HCT116 (cell line): ENCODE data around the gene UGT1A3. TPM values are rescaled to one million over a fixed set of nuclear protein-coding genes. Genes with fewer than 3 reads are reported as not detected.

Source experiments
- ATAC-seq: fragments of 200-7000 bp; cut with Tn5 transposase; 2 replicates; pipeline ENCODE4 v1.9.1; 2020; ENCODE audit warnings: mild to moderate bottlenecking, moderate library complexity
- BruUV-seq: library from RNA; stranded (reverse); fragments of 400-500 nt; replicated peaks from 2 replicates; lab custom pipeline; 2021; lab: Mats Ljungman, UMichigan
- CTCF ChIA-PET: fragments of 300-600 bp; sonication (Branson Sonifier 250); formaldehyde crosslinking; loops from one replicate; lab custom pipeline; 2021; ENCODE audit warnings: antibody characterized with exemption; lab: Charles Lee
- POLR2A ChIA-PET: fragments of 300-600, 350-600 bp; sonication (Branson Sonifier 250); formaldehyde crosslinking; loops from one replicate; lab custom pipeline; 2021; ENCODE audit warnings: antibody characterized with exemption; lab: Charles Lee
- RAD21 ChIA-PET, 2 experiments: fragments of 300-600 bp; sonication (Branson Sonifier 250); formaldehyde crosslinking; loops; one replicate each; lab custom pipeline; 2023; ENCODE audit warnings: low total read pairs in 2 of 2; ENCODE audit not compliant: uncharacterized antibody in 2 of 2, unreplicated experiment in 2 of 2, low non-redundant PET in 1 of 2; lab: Charles Lee
- DNase-seq: peaks from one replicate; pipeline ENCODE4 v3.0.0-alpha.2; 2010; ENCODE audit warnings: low read depth, low spot score
- H2AFZ ChIP-seq: fragments of 200-600 bp; shearing (Covaris generic), sonication (generic); 2 replicates; pipeline ENCODE4 v1.6.1; 2017; ENCODE audit warnings: low read depth, mixed run types, mixed read lengths, antibody characterized with exemption, low read length; ENCODE audit not compliant: poor library complexity, severe bottlenecking
- H3K27ac ChIP-seq: 2 replicates; pipeline ENCODE4 v1.5.1; 2012; ENCODE audit warnings: low read depth, low read length
- H3K27me3 ChIP-seq: fragments of 200-600 bp; sonication (generic); 2 replicates; pipeline ENCODE4 v1.6.1; 2016; ENCODE audit warnings: mixed run types, low read length, mixed read lengths; ENCODE audit not compliant: insufficient read depth
- H3K36me3 ChIP-seq, 2 experiments: fragments of 200-500 bp in 1 of 2; fragments of 200-600 bp in 1 of 2; sonication (Bioruptor generic) in 1 of 2; sonication (generic) in 1 of 2; 2 replicates each; pipeline versions ENCODE4 v1.5.1 to v1.6.1; 2014 to 2016; ENCODE audit warnings: low read length in 2 of 2, inconsistent platforms in 1 of 2, mixed read lengths in 1 of 2, mixed run types in 1 of 2; ENCODE audit not compliant: insufficient read depth in 2 of 2, control insufficient read depth in 1 of 2
- H3K4me1 ChIP-seq, 2 experiments: fragments of 200-600 bp in 1 of 2; sonication (generic) in 1 of 2; 2 replicates each; pipeline versions ENCODE4 v1.5.1 to v1.6.1; 2012 to 2017; ENCODE audit warnings: low read length in 2 of 2, inconsistent platforms in 1 of 2, mild to moderate bottlenecking in 1 of 2, mixed read lengths in 1 of 2, mixed run types in 1 of 2, moderate library complexity in 1 of 2; ENCODE audit not compliant: insufficient read depth in 2 of 2, control insufficient read depth in 1 of 2
- H3K4me2 ChIP-seq: fragments of 200-600 bp; sonication (generic); 2 replicates; pipeline ENCODE4 v1.6.1; 2017; ENCODE audit warnings: mixed run types, low read length, mixed read lengths
- H3K4me3 ChIP-seq, 2 experiments: fragments of 200-600 bp in 1 of 2; sonication (generic) in 1 of 2; replicated peaks in 1 of 2; 2 replicates each; pipeline ENCODE4 v1.5.1; 2011 to 2016; ENCODE audit warnings: low read length in 2 of 2, control low read depth in 1 of 2, low read depth in 1 of 2, mild to moderate bottlenecking in 1 of 2, mixed read lengths in 1 of 2, mixed run types in 1 of 2
- H3K79me2 ChIP-seq: fragments of 200-600 bp; sonication (generic); 2 replicates; pipeline ENCODE4 v1.6.1; 2017; ENCODE audit warnings: mild to moderate bottlenecking, mixed run types, low read length, moderate library complexity, mixed read lengths; ENCODE audit not compliant: insufficient read depth
- H3K9ac ChIP-seq: fragments of 200-600 bp; sonication (generic); 2 replicates; pipeline ENCODE4 v1.6.1; 2016; ENCODE audit warnings: low read length, mixed read lengths
- H3K9me2 ChIP-seq: fragments of 200-600 bp; sonication (generic), shearing (Covaris generic); 2 replicates; pipeline ENCODE4 v1.6.1; 2017; ENCODE audit warnings: mixed run types, mild to moderate bottlenecking, moderate library complexity; ENCODE audit not compliant: insufficient read depth
- H3K9me3 ChIP-seq, 2 experiments: fragments of 200-500 bp in 1 of 2; fragments of 200-600 bp in 1 of 2; sonication (Bioruptor generic) in 1 of 2; sonication (generic) in 1 of 2; 2 replicates each; pipeline ENCODE4 v1.6.1; 2014 to 2017; ENCODE audit warnings: low read length in 2 of 2, mixed read lengths in 2 of 2, inconsistent platforms in 1 of 2, low read depth in 1 of 2, mild to moderate bottlenecking in 1 of 2, mixed run types in 1 of 2, moderate library complexity in 1 of 2; ENCODE audit not compliant: control insufficient read depth in 1 of 2, insufficient read depth in 1 of 2
- H4K20me1 ChIP-seq: fragments of 200-600 bp; sonication (generic), shearing (Covaris generic); 2 replicates; pipeline ENCODE4 v1.6.1; 2017; ENCODE audit warnings: mixed run types, mild to moderate bottlenecking, moderate library complexity; ENCODE audit not compliant: insufficient read depth
- CBX3 ChIP-seq: IDR thresholded peaks from 2 replicates; pipeline ENCODE4 v1.6.1; 2012; ENCODE audit warnings: low read depth
- ELF1 ChIP-seq: IDR thresholded peaks from 2 replicates; pipeline ENCODE4 v1.6.1; 2012; ENCODE audit warnings: low read depth, borderline replicate concordance
- EZH2 ChIP-seq: fragments of 200-600 bp; sonication (generic); IDR thresholded peaks from 2 replicates; pipeline ENCODE4 v1.6.1; 2017; ENCODE audit warnings: antibody characterized with exemption, mixed run types
- EZH2phosphoT487 ChIP-seq: fragments of 200-600 bp; IDR thresholded peaks from 2 replicates; pipeline ENCODE4 v1.6.1; 2018; ENCODE audit warnings: antibody characterized with exemption, borderline replicate concordance
- FOSL1 ChIP-seq: IDR thresholded peaks from 2 replicates; pipeline ENCODE4 v1.6.1; 2012; ENCODE audit warnings: low read depth
- JUND ChIP-seq: IDR thresholded peaks from 2 replicates; pipeline ENCODE4 v1.6.1; 2012
- POLR2A ChIP-seq: IDR thresholded peaks from 2 replicates; pipeline ENCODE4 v1.7.0; 2011; ENCODE audit warnings: borderline replicate concordance; ENCODE audit not compliant: insufficient read depth, insufficient read length; ENCODE audit errors: extremely low read depth
- RAD21 ChIP-seq: IDR thresholded peaks from 2 replicates; pipeline ENCODE4 v1.6.1; 2012; ENCODE audit warnings: low read depth, mild to moderate bottlenecking
- SIN3A ChIP-seq: IDR thresholded peaks from 2 replicates; pipeline ENCODE4 v1.6.1; 2012; ENCODE audit warnings: low read depth
- SP1 ChIP-seq: IDR thresholded peaks from 2 replicates; pipeline ENCODE4 v1.6.1; 2012; ENCODE audit warnings: low read depth
- SRF ChIP-seq: IDR thresholded peaks from 2 replicates; pipeline ENCODE4 v1.6.1; 2012; ENCODE audit warnings: low read depth
- TCF7L2 ChIP-seq: IDR thresholded peaks from 2 replicates; pipeline ENCODE4 v1.7.0; 2011; ENCODE audit warnings: borderline replicate concordance, inconsistent platforms; ENCODE audit not compliant: insufficient read depth, insufficient read length; ENCODE audit errors: extremely low read depth
- YY1 ChIP-seq: IDR thresholded peaks from 2 replicates; pipeline ENCODE4 v1.6.1; 2011; ENCODE audit warnings: low read length, low read depth, moderate library complexity, mild to moderate bottlenecking; ENCODE audit not compliant: insufficient replicate concordance; ENCODE audit errors: extremely low read depth
- ZFX ChIP-seq: fragments of 450-650 bp; IDR thresholded peaks from 2 replicates; pipeline ENCODE4 v1.6.1; 2017
- ZNF274 ChIP-seq: fragments of 200-500 bp; sonication (Bioruptor generic); IDR thresholded peaks from 2 replicates; pipeline ENCODE4 v1.6.1; 2014; ENCODE audit warnings: mild to moderate bottlenecking, low read depth, low read length, inconsistent platforms
- intact Hi-C: fragments of 100-400 bp; cut with micrococcal nuclease; formaldehyde crosslinking; loops from 2 replicates; pipeline ENCODE4 v1.10.0; 2022
- total RNA-seq: library from RNA; stranded (reverse); gene quantifications from one replicate; pipeline ENCODE4 v1.2.1, GENCODE V29; 2021; ENCODE audit not compliant: unreplicated experiment
- TF ChIP-seq, protein P1 (sequence below), 3 experiments: fragments of 200-600 bp in 1 of 3; sonication (generic) in 1 of 3; IDR thresholded peaks in 2 of 3; conservative IDR thresholded peaks in 1 of 3; 2 replicates each; pipeline ENCODE4 v1.5.1; 2012 to 2017; ENCODE audit warnings: low read depth in 2 of 3, low read length in 2 of 3, antibody characterized with exemption in 1 of 3, borderline replicate concordance in 1 of 3, control low read depth in 1 of 3, mild to moderate bottlenecking in 1 of 3, mixed read lengths in 1 of 3, mixed run types in 1 of 3, moderate library complexity in 1 of 3; ENCODE audit not compliant: insufficient read depth in 1 of 3
- TF ChIP-seq, protein P2 (sequence below): IDR thresholded peaks from 2 replicates; pipeline ENCODE4 v1.6.1; 2012; ENCODE audit warnings: low read depth

The UGT1A3 gene
- total RNA-seq, 1 experiment from 2014 or later: not detected

DNA sequence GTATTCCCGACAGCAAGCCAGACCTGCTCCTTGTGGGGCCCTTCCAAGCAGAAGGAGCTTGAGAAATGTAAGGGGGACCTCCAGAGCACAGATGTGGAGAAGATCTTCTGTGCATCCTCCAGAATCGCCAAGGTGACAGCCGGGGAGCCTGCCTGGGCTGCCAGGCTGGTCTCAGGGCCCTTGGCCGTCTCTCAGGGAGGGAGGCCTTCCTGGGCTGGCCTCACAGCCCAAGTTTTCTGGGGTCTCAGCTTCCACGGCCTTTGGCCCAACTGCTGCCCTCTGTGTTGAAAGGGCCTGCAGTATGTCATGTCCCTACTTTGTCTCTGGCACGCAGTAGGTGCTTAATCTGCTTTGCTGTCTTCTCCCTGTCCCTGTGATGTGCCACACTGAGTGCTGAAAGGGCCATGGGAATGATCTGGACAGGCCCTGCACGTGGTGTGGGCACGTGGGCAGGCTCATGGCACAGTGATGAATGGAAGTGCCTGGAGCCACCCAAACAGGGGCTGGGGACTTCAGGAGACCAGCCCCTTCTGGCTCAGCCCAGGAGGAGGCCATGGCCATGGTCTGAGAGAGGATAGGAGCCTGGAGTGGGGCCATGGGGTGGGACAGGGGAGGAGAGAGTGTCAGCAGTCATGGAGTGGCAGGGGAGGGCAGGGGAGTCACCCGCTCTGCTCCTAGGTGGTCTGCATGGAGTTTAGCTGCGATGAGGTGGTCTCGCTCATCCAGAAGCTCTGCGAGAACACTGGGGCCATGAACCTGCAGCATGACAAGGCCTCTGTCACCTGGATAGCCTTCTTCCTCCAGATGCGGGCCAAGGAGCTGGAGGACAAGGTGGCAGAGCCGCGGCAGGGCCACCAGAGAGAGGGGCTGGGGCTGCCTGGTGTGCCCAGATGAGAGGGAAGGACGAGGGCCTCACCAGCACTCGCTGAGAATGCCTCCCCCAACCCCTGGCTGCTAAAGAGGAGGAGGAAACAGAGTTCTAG, 90.1 kb downstream of the UGT1A3 start:
- Histone ChIP-seq H3K36me3 (no peaks in the 10 kb centered on the region), H3K4me1 (no peaks in the 10 kb centered on the region), H2AFZ (no peak overlapping the region), H3K27me3 (no peaks in the 10 kb centered on the region), H3K9me3 (no peaks in the 10 kb centered on the region), H3K79me2 (no peaks in the 10 kb centered on the region), H4K20me1 (no peaks in the 10 kb centered on the region), H3K4me3 (no peak overlapping the region), H3K27ac (no peak overlapping the region)
- intact Hi-C loops: no loop called here
- DNase-seq (no peak), ATAC-seq (no peak)
- RAD21 ChIA-PET: no interaction called here
- CTCF ChIA-PET: no interaction called here
- POLR2A ChIA-PET: no interaction called here
- BruUV-seq: no TSS peak
- TF ChIP-seq, protein P1, sequence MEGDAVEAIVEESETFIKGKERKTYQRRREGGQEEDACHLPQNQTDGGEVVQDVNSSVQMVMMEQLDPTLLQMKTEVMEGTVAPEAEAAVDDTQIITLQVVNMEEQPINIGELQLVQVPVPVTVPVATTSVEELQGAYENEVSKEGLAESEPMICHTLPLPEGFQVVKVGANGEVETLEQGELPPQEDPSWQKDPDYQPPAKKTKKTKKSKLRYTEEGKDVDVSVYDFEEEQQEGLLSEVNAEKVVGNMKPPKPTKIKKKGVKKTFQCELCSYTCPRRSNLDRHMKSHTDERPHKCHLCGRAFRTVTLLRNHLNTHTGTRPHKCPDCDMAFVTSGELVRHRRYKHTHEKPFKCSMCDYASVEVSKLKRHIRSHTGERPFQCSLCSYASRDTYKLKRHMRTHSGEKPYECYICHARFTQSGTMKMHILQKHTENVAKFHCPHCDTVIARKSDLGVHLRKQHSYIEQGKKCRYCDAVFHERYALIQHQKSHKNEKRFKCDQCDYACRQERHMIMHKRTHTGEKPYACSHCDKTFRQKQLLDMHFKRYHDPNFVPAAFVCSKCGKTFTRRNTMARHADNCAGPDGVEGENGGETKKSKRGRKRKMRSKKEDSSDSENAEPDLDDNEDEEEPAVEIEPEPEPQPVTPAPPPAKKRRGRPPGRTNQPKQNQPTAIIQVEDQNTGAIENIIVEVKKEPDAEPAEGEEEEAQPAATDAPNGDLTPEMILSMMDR (IDR thresholded peaks at IDR 0.05 in 2 of 3, conservative IDR thresholded peaks at IDR 0.05 in 1 of 3; ENCODE audit: borderline replicate concordance in 1 of 3, insufficient read depth in 1 of 3, low read depth in 2 of 3, low read length in 2 of 3): no peak
- no peak for TF ChIP-seq ZFX
- no peak for TF ChIP-seq CBX3
- no peak for TF ChIP-seq SRF
- no peak for TF ChIP-seq SP1
- no peak for TF ChIP-seq JUND
- TF ChIP-seq EZH2: no peak
- TF ChIP-seq, protein P2, sequence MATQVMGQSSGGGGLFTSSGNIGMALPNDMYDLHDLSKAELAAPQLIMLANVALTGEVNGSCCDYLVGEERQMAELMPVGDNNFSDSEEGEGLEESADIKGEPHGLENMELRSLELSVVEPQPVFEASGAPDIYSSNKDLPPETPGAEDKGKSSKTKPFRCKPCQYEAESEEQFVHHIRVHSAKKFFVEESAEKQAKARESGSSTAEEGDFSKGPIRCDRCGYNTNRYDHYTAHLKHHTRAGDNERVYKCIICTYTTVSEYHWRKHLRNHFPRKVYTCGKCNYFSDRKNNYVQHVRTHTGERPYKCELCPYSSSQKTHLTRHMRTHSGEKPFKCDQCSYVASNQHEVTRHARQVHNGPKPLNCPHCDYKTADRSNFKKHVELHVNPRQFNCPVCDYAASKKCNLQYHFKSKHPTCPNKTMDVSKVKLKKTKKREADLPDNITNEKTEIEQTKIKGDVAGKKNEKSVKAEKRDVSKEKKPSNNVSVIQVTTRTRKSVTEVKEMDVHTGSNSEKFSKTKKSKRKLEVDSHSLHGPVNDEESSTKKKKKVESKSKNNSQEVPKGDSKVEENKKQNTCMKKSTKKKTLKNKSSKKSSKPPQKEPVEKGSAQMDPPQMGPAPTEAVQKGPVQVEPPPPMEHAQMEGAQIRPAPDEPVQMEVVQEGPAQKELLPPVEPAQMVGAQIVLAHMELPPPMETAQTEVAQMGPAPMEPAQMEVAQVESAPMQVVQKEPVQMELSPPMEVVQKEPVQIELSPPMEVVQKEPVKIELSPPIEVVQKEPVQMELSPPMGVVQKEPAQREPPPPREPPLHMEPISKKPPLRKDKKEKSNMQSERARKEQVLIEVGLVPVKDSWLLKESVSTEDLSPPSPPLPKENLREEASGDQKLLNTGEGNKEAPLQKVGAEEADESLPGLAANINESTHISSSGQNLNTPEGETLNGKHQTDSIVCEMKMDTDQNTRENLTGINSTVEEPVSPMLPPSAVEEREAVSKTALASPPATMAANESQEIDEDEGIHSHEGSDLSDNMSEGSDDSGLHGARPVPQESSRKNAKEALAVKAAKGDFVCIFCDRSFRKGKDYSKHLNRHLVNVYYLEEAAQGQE: no peak
- no peak for TF ChIP-seq TCF7L2
- no peak for TF ChIP-seq RAD21
- no peak for TF ChIP-seq EZH2phosphoT487
- no peak for TF ChIP-seq SIN3A
- no peak for TF ChIP-seq POLR2A
- no peak for TF ChIP-seq FOSL1
- TF ChIP-seq YY1: no peak
- TF ChIP-seq ZNF274: no peak
- no peak for TF ChIP-seq ELF1
- TF ChIP-seq, all 23 proteins: peak for 0
- no peaks in the 10 kb centered on the region for H3K9me2 ChIP-seq
- H3K4me2 ChIP-seq: no peak overlapping the region
- no peak overlapping the region for H3K9ac ChIP-seq
